IPS DF 19.7 (cell line): ENCODE measurements around the gene MEG3.
"Not testable (repeated sequence)": the region's sequence is repeated elsewhere in the genome, so short reads cannot be mapped to it uniquely, and the experiment has no call there.

Experiments used
- DNase-seq: peaks from one replicate; pipeline ENCODE4 v3.0.0-alpha.2; 2013; ENCODE audit warnings: low read depth, low spot score

MEG3 gene

GRCh38 chr14:100815478-100816285 lies 10.2 kb upstream of the MEG3 start:
- DNase-seq: no peak

- no peak for DNase-seq
Measured at GRCh38 chr14:100816286-100816949, 9.5 kb upstream of the MEG3 start.

GRCh38 chr14:100816950-100817901 lies 8.7 kb upstream of the MEG3 start:
- DNase-seq: no peak

GRCh38 chr14:100818221-100818699 lies 7.7 kb upstream of the MEG3 start:
- DNase-seq: no peak

- not testable (repeated sequence) for DNase-seq
Measured at GRCh38 chr14:100818923-100819322, 7.0 kb upstream of the MEG3 start.

- DNase-seq: no peak
Measured at GRCh38 chr14:100819453-100819828, 6.5 kb upstream of the MEG3 start.

- DNase-seq: no peak
Measured at GRCh38 chr14:100819829-100820475, 6.0 kb upstream of the MEG3 start.

DNA sequence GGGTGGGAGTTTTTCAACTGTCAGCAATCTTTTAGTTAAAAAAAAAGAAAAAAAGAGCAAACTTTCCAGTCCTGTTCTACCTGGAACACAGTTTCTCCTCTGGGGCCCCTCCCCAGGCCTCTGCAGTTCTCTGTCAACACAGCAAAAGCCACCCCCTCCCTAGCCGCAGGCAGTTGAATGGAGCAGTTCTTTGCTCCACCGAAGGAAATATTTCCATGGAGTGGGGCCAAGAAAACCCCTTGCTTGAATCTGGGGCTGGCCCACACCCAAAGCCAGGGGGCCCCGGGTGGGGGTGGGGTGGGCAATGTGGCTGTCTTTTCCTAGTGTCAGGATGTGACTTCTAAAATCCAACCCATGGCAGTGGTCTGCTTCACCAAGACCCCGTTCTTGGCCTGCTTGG lies 5.0 kb upstream of the MEG3 start:
- no peak for DNase-seq

- no peak for DNase-seq
Measured at GRCh38 chr14:100822013-100822412, 3.9 kb upstream of the MEG3 start.

GRCh38 chr14:100822532-100823296 lies 3.2 kb upstream of the MEG3 start:
- DNase-seq: no peak

DNA sequence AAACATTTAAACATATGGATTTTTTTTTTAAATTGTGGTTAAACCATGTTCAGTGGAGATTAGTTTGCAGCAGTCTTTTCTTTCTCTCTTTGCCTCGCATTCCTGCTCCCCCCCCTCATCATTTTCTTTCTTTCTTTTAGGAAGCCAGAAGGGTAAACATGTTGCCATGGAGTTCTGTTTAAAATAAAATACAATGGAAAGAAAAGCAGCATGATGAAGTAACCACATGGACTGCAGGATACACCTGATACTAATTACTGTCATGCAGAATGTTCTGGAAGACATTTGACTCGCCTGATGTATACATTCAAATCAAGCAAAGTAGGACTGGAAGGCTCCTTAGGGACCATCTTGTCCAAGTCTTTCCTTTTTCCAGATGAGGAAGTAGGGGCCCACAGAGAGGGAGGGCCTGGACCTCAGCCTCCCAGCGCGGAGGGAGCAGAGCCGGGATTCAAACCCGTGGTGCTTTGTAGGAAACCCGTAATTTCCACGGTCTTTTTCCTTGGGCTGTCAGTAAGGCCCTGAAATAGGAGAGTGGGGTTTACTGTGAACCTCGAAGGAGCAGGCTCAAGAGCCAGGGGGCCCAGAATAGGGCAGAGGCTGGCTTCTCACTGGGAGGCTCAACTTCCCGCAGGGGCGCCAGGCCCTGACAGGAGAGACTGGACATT lies 2.4 kb upstream of the MEG3 start:
- DNase-seq: no peak

DNA sequence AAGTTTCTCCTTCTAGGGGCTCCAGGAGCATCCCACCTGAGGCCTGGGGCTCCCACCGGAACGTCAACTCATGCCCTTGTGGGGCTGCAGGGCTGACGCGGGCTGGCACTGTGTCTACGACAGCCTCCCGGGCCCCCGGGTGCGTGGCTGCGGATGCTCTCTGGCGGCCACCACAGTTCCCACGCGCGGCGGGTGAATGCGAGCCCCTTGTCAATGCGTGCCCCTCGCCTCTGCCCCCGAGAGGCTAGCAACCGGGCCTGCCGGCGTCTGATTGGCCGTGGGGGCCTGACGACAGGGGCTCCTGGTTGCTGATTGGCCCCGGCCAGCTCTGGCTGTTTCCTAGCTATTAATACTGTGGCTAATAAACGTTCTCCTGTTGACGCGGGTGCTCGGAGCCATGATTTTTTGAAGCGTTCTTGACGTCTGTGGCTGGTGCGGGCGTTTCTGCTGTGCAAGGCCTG lies 1.8 kb upstream of the MEG3 start:
- no peak for DNase-seq

DNA sequence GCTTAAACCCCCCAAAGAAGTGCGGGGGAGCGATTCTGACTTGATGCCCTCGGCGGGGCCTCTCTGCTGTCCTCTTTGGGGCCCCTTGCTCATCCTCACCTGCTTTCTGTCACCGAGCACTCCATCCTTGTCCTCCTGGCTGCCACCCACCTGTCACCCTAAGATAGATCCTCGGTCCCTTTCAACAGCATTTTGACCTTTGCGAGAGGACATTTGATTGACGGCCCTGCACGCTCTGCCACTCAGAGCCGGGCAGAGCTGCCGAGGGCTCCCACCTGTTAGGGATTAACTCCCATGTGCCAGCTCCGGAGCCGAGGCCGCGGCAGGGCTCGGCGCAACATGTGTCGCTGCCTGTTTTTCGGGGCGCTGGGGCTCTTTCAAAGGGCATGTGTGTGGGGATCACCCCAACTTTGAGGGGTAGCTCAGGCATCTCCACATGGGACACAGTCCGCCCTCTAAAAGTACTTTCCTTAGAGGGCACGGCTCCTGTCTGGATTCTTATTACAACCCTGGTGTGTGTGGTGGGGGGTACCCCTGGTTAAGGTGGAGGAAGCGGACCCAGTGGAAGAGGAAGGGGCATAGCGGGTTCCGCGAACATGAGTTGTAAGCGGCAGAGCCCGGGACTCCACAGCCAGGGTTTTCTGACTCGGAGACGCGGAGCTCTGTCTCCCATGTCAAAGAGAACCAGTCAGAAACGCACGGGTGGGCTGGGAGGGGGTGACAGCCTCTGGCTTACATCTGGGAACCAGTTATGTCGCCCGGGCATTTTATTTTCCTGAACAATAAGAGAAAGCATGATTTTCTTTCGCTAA lies 811 bp upstream of the MEG3 start:
- no peak for DNase-seq

GRCh38 chr14:100826391-100827100 lies 628 bp downstream of the MEG3 start:
- no peak for DNase-seq

DNA sequence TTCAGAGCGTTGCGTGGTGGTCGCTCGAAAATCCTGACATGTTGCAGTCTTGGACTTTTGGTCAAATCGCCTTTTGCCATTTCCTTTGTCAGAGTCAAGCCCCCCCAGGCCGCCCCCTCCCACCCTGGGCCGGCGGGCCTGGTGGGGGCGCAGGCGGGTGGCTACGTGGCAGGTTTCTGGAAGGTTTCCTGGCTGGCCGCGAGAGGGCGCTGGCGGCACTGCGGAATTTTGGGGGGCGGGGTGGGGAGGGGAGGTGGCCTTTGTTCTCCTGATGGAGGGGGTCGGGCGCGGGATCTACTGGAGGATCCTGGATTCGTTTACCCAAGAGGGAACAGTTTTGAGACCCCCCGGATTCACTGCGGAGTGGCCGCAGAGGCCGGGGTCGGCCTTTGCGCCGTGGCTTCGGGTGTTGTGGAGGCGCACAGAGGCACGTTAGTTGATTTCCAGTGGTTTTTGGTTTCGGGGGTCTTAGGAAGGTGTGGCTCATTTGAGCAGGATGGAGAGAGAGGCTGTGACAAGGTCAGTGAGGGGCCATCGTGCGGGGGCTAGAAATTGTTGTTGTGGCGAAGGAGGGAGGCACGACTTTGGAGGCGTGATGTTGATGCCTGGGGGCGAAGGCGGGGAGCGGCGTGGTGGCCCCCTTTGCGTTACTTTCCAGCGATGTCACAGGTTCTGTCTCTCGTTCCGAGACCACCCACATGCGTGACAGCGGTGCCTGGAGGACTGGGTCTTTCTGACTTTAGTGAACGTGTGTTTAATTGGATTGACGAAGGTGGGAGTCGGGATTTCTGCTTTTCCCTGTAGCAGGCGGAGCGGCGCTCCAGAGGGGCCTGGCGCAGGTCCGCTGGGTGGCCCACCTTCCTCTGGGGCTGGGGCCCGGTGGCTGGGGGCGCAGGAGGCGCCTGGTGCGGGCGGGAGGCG lies 1.4 kb downstream of the MEG3 start:
- no peak for DNase-seq

DNA sequence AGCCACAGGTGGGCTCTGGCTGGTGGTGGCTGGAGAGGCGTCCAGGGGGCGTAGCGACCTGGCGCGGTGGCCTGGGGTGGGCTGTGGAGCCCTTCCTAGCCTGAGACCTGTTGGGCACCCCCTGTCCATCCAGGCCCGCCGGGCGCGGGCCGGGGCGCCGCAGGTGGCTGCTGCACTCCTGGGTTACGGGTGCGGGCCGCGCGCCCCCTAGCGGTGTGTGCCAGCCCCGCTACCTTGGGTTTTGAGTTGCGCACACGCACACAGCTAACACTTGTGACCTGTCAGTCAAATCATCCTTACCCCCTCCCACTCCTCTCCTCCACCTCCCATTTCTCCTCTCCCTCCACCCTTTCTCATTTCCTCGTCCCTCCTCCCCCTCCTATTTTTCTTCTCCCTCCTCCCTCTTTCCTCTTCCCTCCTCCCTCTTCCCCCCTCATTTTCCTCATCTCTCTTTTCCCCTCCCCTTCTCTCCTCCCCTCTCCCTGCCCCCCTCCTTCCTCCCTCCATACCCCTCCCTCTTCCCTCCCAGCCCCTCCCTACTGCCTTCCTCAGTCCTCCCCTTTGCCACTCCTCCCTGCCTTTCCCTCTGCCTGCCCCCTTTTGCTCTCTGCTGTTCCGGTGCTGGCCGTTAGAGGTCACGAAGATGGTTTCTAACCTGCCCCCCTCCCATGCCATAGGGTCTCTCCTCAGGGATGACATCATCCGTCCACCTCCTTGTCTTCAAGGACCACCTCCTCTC lies 2.3 kb downstream of the MEG3 start:
- no peak for DNase-seq

GRCh38 chr14:100830681-100831080 lies 4.8 kb downstream of the MEG3 start:
- no peak for DNase-seq
